Stimulated activated CD8-positive, alpha-beta memory T cell treated with anti-CD3 and anti-CD28 coated beads, Interleukin-4, amount 100 ng/mL, for 1 hour (primary cell): ENCODE results near the gene TRMT10A.
"Not testable (repeated sequence)": the region's sequence is repeated elsewhere in the genome, so short reads cannot be mapped to it uniquely, and the experiment has no call there.

Source experiments
- DNase-seq, 2 donors: peaks; one replicate each; pipeline ENCODE4 v3.0.0-alpha.2; 2020; ENCODE audit warnings: low read depth in 2 of 2, low spot score in 1 of 2

The TRMT10A gene

GRCh38 chr4:99564921-99565320 is 1.1 kb upstream of the TRMT10A start:
- no peak for DNase-seq

- no peak for DNase-seq
Measured at GRCh38 chr4:99552872-99553271, 11.0 kb downstream of the TRMT10A start.

- no peak for DNase-seq
Measured at GRCh38 chr4:99540277-99540939, 23.4 kb downstream of the TRMT10A start.

- DNase-seq: no peak
Measured at GRCh38 chr4:99537674-99538073, 26.2 kb downstream of the TRMT10A start.

- no peak for DNase-seq
Measured at GRCh38 chr4:99536848-99537247, 27.0 kb downstream of the TRMT10A start.

- DNase-seq: no peak
Measured at GRCh38 chr4:99536271-99536670, 27.6 kb downstream of the TRMT10A start.

- DNase-seq: not testable (repeated sequence)
Measured at GRCh38 chr4:99534699-99535098, 29.1 kb downstream of the TRMT10A start.

GRCh38 chr4:99529956-99530355 is 33.9 kb downstream of the TRMT10A start:
- no peak for DNase-seq

GRCh38 chr4:99529228-99529627 is 34.6 kb downstream of the TRMT10A start:
- no peak for DNase-seq

GRCh38 chr4:99518601-99519295 is 45.1 kb downstream of the TRMT10A start:
- no peak for DNase-seq

- DNase-seq: no peak
Measured at GRCh38 chr4:99510721-99511120, 53.1 kb downstream of the TRMT10A start, which contains the start of gene C4orf17. Gene C4orf17 (plus strand): TSS chr4:99511021. CDS start chr4:99513082, 2,061 bp downstream.

- DNase-seq: no peak
Measured at GRCh38 chr4:99507762-99508161, 56.1 kb downstream of the TRMT10A start.

- no peak for DNase-seq
Measured at GRCh38 chr4:99507349-99507748, 56.5 kb downstream of the TRMT10A start.

- no peak for DNase-seq
Measured at GRCh38 chr4:99506781-99507180, 57.1 kb downstream of the TRMT10A start.

- no peak for DNase-seq
Measured at GRCh38 chr4:99504804-99505502, 58.9 kb downstream of the TRMT10A start.
